CD8-positive, alpha-beta memory T cell (primary cell): ENCODE data around the gene TNFRSF1B. TPM values are rescaled to one million over a fixed set of nuclear protein-coding genes. Genes with fewer than 3 reads are reported as not detected.

ENCODE experiments used
- CTCF ChIA-PET: fragments of 350-600 bp; sonication (Branson Sonifier 250); formaldehyde crosslinking; loops from one replicate; lab custom pipeline; 2021; ENCODE audit warnings: antibody characterized with exemption; lab: Charles Lee
- POLR2A ChIA-PET: fragments of 350-600 bp; sonication (Branson Sonifier 250); formaldehyde crosslinking; loops from one replicate; lab custom pipeline; 2021; ENCODE audit warnings: antibody characterized with exemption; lab: Charles Lee
- DNase-seq, 5 donors: peaks; one replicate each; pipeline versions ENCODE4 v3.0.0 to v3.0.0-alpha.2; 2020 to 2022; ENCODE audit warnings: mixed read lengths in 1 of 5
- H3K27ac ChIP-seq: one replicate; pipeline ENCODE4 v1.7.0; 2013; ENCODE audit warnings: low read depth, mild to moderate bottlenecking, low read length, moderate library complexity
- H3K27me3 ChIP-seq: 2 replicates; pipeline ENCODE4 v1.7.0; 2013; ENCODE audit warnings: low read length, mild to moderate bottlenecking; ENCODE audit not compliant: insufficient read depth, poor library complexity, severe bottlenecking
- H3K36me3 ChIP-seq: 2 replicates; pipeline ENCODE4 v1.7.0; 2013; ENCODE audit warnings: mild to moderate bottlenecking, low read length, moderate library complexity; ENCODE audit not compliant: insufficient read depth
- H3K4me1 ChIP-seq: 2 replicates; pipeline ENCODE4 v1.7.0; 2013; ENCODE audit warnings: mild to moderate bottlenecking, low read length, moderate library complexity; ENCODE audit not compliant: insufficient read depth
- H3K4me3 ChIP-seq: 2 replicates; pipeline ENCODE4 v1.7.0; 2013; ENCODE audit warnings: mild to moderate bottlenecking, low read length
- H3K9me3 ChIP-seq: 2 replicates; pipeline ENCODE4 v1.7.0; 2013; ENCODE audit warnings: mild to moderate bottlenecking, low read length
- H3K27ac Mint-ChIP-seq, 8 donors: one replicate each; pipeline ENCODE4 v1.8.0; 2020 to 2021; ENCODE audit warnings: mixed read lengths in 8 of 8, mild to moderate bottlenecking in 6 of 8, inconsistent platforms in 3 of 8, moderate library complexity in 3 of 8
- H3K27me3 Mint-ChIP-seq, 2 donors: one replicate each; pipeline ENCODE4 v1.8.0; 2020 to 2021; ENCODE audit warnings: mixed read lengths in 2 of 2, mild to moderate bottlenecking in 1 of 2, moderate library complexity in 1 of 2
- H3K36me3 Mint-ChIP-seq, 3 donors: one replicate each; pipeline ENCODE4 v1.8.0; 2020 to 2021; ENCODE audit warnings: mixed read lengths in 3 of 3, inconsistent platforms in 1 of 3, mild to moderate bottlenecking in 1 of 3
- H3K4me1 Mint-ChIP-seq, 3 donors: one replicate each; pipeline ENCODE4 v1.8.0; 2020 to 2021; ENCODE audit warnings: mixed read lengths in 3 of 3, inconsistent platforms in 1 of 3, mild to moderate bottlenecking in 1 of 3
- H3K4me3 Mint-ChIP-seq, 7 donors: one replicate each; pipeline ENCODE4 v1.8.0; 2020 to 2021; ENCODE audit warnings: mixed read lengths in 7 of 7, mild to moderate bottlenecking in 6 of 7, moderate library complexity in 4 of 7, inconsistent platforms in 2 of 7
- H3K9me3 Mint-ChIP-seq, 5 donors: one replicate each; pipeline ENCODE4 v1.8.0; 2020 to 2022; ENCODE audit warnings: mixed read lengths in 5 of 5, mild to moderate bottlenecking in 3 of 5, moderate library complexity in 2 of 5, inconsistent platforms in 1 of 5
- polyA plus RNA-seq: library from polyadenylated mRNA; unstranded; fragments of 300-500 nt; fragmentation: Illumina TruSeq; gene quantifications from one replicate; pipeline ENCODE4 v1.2.3, GENCODE V29; 2021
- total RNA-seq, 2 experiments: library from RNA; stranded (reverse); gene quantifications; one replicate each; pipeline ENCODE4 v1.2.3, GENCODE V29; 2021

Gene TNFRSF1B
- total and polyA plus RNA-seq, 3 experiments from 2014 or later: 164 to 174 (median 169) TPM

DNA sequence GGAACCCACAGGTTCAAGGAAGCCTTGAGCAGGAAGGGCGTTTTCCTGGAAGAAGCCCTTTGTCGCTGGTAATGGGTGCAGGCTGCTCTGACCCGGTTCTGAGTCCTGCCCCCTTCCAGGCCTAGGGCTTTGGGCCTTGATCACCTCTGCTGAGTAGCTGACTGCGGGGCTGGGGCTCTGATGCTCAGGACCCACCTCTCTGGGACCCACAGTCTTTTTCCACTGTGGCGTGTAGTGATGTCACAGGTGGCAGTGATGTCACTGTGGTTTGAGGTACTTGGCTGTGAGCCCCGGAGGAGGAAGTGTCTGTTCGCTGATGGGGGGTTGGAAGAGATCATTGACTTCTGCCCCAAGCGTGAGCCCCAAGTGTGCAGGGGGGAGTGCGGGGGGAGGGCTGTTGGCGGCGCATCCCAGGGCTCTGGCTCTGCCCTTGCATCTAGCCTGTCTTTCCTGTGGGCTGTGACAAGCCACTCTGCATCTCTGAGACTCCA, 6.9 kb downstream of the TNFRSF1B start:
- H3K9me3 ChIP-seq: no peaks in the 10 kb centered on the region
- peak; percentile 88 to 99 (median 95) for DNase-seq
- H3K27ac ChIP-seq: peak overlapping the region; percentile 95
- H3K27ac Mint-ChIP-seq: peak overlapping the region; percentile 98 to 100 (median 100)
- POLR2A ChIA-PET: interaction anchor here (0.7 to 1.6 kb wide), 6 partner anchors 9 to 49 kb away, joined by 3 to 4 read pairs (median 4); no protein-coding TSS in a partner anchor
- H3K4me1 Mint-ChIP-seq: peaks cover 84 to 96% (median 91%) of the 10 kb centered on the region in 3 donors
- H3K36me3 Mint-ChIP-seq: peaks cover 3 to 37% (median 4%) of the 10 kb centered on the region in 3 donors
- peaks cover 96% of the 10 kb centered on the region for H3K4me1 ChIP-seq
- peaks cover 0 to 7% of the 10 kb centered on the region in 2 donors for H3K27me3 Mint-ChIP-seq
- CTCF ChIA-PET: interaction anchor here (6.7 kb wide), 1 partner anchor 49 kb away, joined by 68 read pairs; no protein-coding TSS in a partner anchor
- peak overlapping the region; percentile 46 for H3K4me3 ChIP-seq
- no peaks in the 10 kb centered on the region for H3K27me3 ChIP-seq
- peak overlapping the region; percentile 59 to 86 (median 80) for H3K4me3 Mint-ChIP-seq
- no peaks in the 10 kb centered on the region for H3K36me3 ChIP-seq
- peaks cover 0 to 2% (median 0%) of the 10 kb centered on the region in 5 donors for H3K9me3 Mint-ChIP-seq

GRCh38 chr1:12174924-12175810, 8.4 kb downstream of the TNFRSF1B start:
- CTCF ChIA-PET: interaction anchor here (0.9 to 6.7 kb wide), 3 partner anchors 13 to 50 kb away, joined by 5 to 68 read pairs (median 24); no protein-coding TSS in a partner anchor
- POLR2A ChIA-PET: interaction anchor here (0.6 to 1.7 kb wide), 3 partner anchors 25 to 35 kb away, joined by 3 to 4 read pairs (median 3); no protein-coding TSS in a partner anchor
- Histone ChIP-seq H3K27me3 (no peaks in the 10 kb centered on the region), H3K9me3 (no peaks in the 10 kb centered on the region), H3K27ac (peak overlapping the region; percentile 95), H3K36me3 (no peaks in the 10 kb centered on the region), H3K4me3 (peak overlapping the region; percentile 4), H3K4me1 (peaks cover 94% of the 10 kb centered on the region)
- Mint-ChIP-seq H3K4me3 (peak overlapping the region in 6 of 7 donors; percentile 52 to 86 (median 76)), H3K27me3 (peaks cover 0 to 10% of the 10 kb centered on the region in 2 donors), H3K27ac (peak overlapping the region; percentile 98 to 100 (median 100)), H3K9me3 (peaks cover 0 to 2% (median 0%) of the 10 kb centered on the region in 5 donors), H3K36me3 (peaks cover 3 to 33% (median 4%) of the 10 kb centered on the region in 3 donors), H3K4me1 (peaks cover 84 to 95% (median 88%) of the 10 kb centered on the region in 3 donors)
- no peak for DNase-seq

GRCh38 chr1:12176298-12177118, 9.7 kb downstream of the TNFRSF1B start:
- POLR2A ChIA-PET: interaction anchor here (1.3 to 3.1 kb wide), 6 partner anchors 7 to 34 kb away, joined by 3 to 38 read pairs (median 13); partner anchors contain the start of gene TNFRSF1B

GRCh38 chr1:12177156-12177998, 10.6 kb downstream of the TNFRSF1B start:
- peaks cover 0 to 10% of the 10 kb centered on the region in 2 donors for H3K27me3 Mint-ChIP-seq

More at GRCh38 chr1:12176298-12177118, 9.7 kb downstream of the TNFRSF1B start:
- H3K27ac ChIP-seq: peak overlapping the region; percentile 76
- H3K27me3 Mint-ChIP-seq: peaks cover 0 to 10% of the 10 kb centered on the region in 2 donors
- H3K9me3 ChIP-seq: no peaks in the 10 kb centered on the region
- peaks cover 0 to 36% (median under 1%) of the 10 kb centered on the region in 3 donors for H3K36me3 Mint-ChIP-seq
- H3K36me3 ChIP-seq: no peaks in the 10 kb centered on the region
- H3K4me1 ChIP-seq: peaks cover 90% of the 10 kb centered on the region
- CTCF ChIA-PET: interaction anchor here (1.2 to 6.7 kb wide), 5 partner anchors 8 to 52 kb away, joined by 3 to 68 read pairs (median 14); no protein-coding TSS in a partner anchor
- no peaks in the 10 kb centered on the region for H3K27me3 ChIP-seq
- H3K4me3 ChIP-seq: no peak overlapping the region
- no peak for DNase-seq
- H3K9me3 Mint-ChIP-seq: peaks cover 0 to 2% (median 0%) of the 10 kb centered on the region in 5 donors
- H3K4me3 Mint-ChIP-seq: peak overlapping the region; percentile 49 to 82 (median 67)
- H3K27ac Mint-ChIP-seq: peak overlapping the region; percentile 90 to 100 (median 100)
- H3K4me1 Mint-ChIP-seq: peaks cover 82 to 94% (median 85%) of the 10 kb centered on the region in 3 donors

DNA sequence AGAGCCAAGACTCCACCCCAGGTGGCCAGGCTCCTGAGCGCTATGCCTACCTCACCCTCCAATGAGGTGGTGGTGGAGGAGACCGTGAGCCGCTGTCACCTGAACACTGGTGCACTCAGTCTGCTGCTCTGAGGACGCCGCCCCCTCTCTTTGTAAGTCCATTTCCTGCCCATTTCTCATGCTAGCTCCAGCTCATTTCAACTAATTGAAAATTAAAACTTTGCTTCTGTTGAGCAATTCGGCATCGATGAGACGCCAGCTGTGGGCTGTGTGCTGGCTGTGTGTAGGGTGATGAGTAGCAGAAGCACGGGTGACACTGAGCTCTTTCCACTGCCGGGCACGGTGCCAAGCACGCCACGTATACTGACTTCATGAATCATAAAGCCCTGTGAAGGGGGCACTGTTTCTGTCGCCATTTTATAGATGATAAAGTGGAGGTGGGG, 11.2 kb downstream of the TNFRSF1B start:
- Mint-ChIP-seq H3K9me3 (peaks cover 0 to 2% (median 0%) of the 10 kb centered on the region in 5 donors), H3K27me3 (peaks cover 0 to 10% of the 10 kb centered on the region in 2 donors), H3K27ac (peak overlapping the region; percentile 97 to 100 (median 100)), H3K4me1 (peaks cover 81 to 94% (median 84%) of the 10 kb centered on the region in 3 donors), H3K4me3 (peak overlapping the region; percentile 67 to 93 (median 85)), H3K36me3 (peaks cover 0 to 45% (median 0%) of the 10 kb centered on the region in 3 donors)
- Histone ChIP-seq H3K27me3 (no peaks in the 10 kb centered on the region), H3K4me3 (peak overlapping the region; percentile 63), H3K27ac (peak overlapping the region; percentile 76), H3K4me1 (peaks cover 82% of the 10 kb centered on the region), H3K36me3 (no peaks in the 10 kb centered on the region), H3K9me3 (no peaks in the 10 kb centered on the region)
- DNase-seq: peak; percentile 85 to 98 (median 90)
- ChIA-PET POLR2A (interaction anchor here (0.7 to 3.1 kb wide), 14 partner anchors 9 to 270 kb away, joined by 3 to 38 read pairs (median 6); partner anchors contain the start of gene TNFRSF1B), CTCF (interaction anchor here (0.6 to 6.7 kb wide), 16 partner anchors 9 to 61 kb away, joined by 3 to 68 read pairs (median 4); no protein-coding TSS in a partner anchor)

More at GRCh38 chr1:12177156-12177998, 10.6 kb downstream of the TNFRSF1B start:
- CTCF ChIA-PET: interaction anchor here (0.6 to 6.7 kb wide), 15 partner anchors 9 to 60 kb away, joined by 3 to 68 read pairs (median 4); no protein-coding TSS in a partner anchor
- H3K4me3 Mint-ChIP-seq: peak overlapping the region; percentile 67 to 93 (median 85)
- peak overlapping the region; percentile 63 for H3K4me3 ChIP-seq
- H3K36me3 Mint-ChIP-seq: peaks cover 0 to 44% (median 0%) of the 10 kb centered on the region in 3 donors
- peaks cover 0 to 2% (median 0%) of the 10 kb centered on the region in 5 donors for H3K9me3 Mint-ChIP-seq
- peak in 1 of 5 donors; percentile 28 for DNase-seq
- no peaks in the 10 kb centered on the region for H3K9me3 ChIP-seq
- no peaks in the 10 kb centered on the region for H3K36me3 ChIP-seq
- POLR2A ChIA-PET: interaction anchor here (0.7 to 3.1 kb wide), 13 partner anchors 8 to 269 kb away, joined by 3 to 38 read pairs (median 6); partner anchors contain the start of gene TNFRSF1B
- H3K27ac ChIP-seq: peak overlapping the region; percentile 76
- peaks cover 81 to 94% (median 84%) of the 10 kb centered on the region in 3 donors for H3K4me1 Mint-ChIP-seq
- H3K27me3 ChIP-seq: no peaks in the 10 kb centered on the region
- H3K27ac Mint-ChIP-seq: peak overlapping the region; percentile 97 to 100 (median 100)
- H3K4me1 ChIP-seq: peaks cover 82% of the 10 kb centered on the region

GRCh38 chr1:12178511-12178910, 11.7 kb downstream of the TNFRSF1B start:
- peaks cover 78% of the 10 kb centered on the region for H3K4me1 ChIP-seq
- H3K9me3 ChIP-seq: no peaks in the 10 kb centered on the region
- DNase-seq: no peak
- peaks cover 81 to 94% (median 84%) of the 10 kb centered on the region in 3 donors for H3K4me1 Mint-ChIP-seq
- H3K4me3 ChIP-seq: peak overlapping the region; percentile 63
- H3K27me3 ChIP-seq: no peaks in the 10 kb centered on the region
- peaks cover 0 to 2% (median 0%) of the 10 kb centered on the region in 5 donors for H3K9me3 Mint-ChIP-seq
- H3K27ac ChIP-seq: peak overlapping the region; percentile 76
- CTCF ChIA-PET: interaction anchor here (0.8 to 6.7 kb wide), 14 partner anchors 10 to 61 kb away, joined by 3 to 68 read pairs (median 4); no protein-coding TSS in a partner anchor
- H3K27me3 Mint-ChIP-seq: peaks cover 0 to 10% of the 10 kb centered on the region in 2 donors
- no peaks in the 10 kb centered on the region for H3K36me3 ChIP-seq
- peaks cover 0 to 47% (median 0%) of the 10 kb centered on the region in 3 donors for H3K36me3 Mint-ChIP-seq
- peak overlapping the region; percentile 97 to 100 (median 100) for H3K27ac Mint-ChIP-seq
- peak overlapping the region; percentile 67 to 93 (median 85) for H3K4me3 Mint-ChIP-seq
- POLR2A ChIA-PET: interaction anchor here (0.8 to 3.1 kb wide), 12 partner anchors 9 to 270 kb away, joined by 3 to 38 read pairs (median 5); partner anchors contain the start of gene TNFRSF1B
